HCT116 (cell line): ENCODE results near the gene SUOX. TPM values are rescaled to one million over a fixed set of nuclear protein-coding genes. Genes with fewer than 3 reads are reported as not detected.
A peak's percentile ranks its signal among the peaks of the same experiment; 100 is the strongest.

ENCODE experiments used
- ATAC-seq: fragments of 200-7000 bp; cut with Tn5 transposase; 2 replicates; pipeline ENCODE4 v1.9.1; 2020; ENCODE audit warnings: mild to moderate bottlenecking, moderate library complexity
- BruUV-seq: library from RNA; stranded (reverse); fragments of 400-500 nt; replicated peaks from 2 replicates; lab custom pipeline; 2021; lab: Mats Ljungman, UMichigan
- CTCF ChIA-PET: fragments of 300-600 bp; sonication (Branson Sonifier 250); formaldehyde crosslinking; loops from one replicate; lab custom pipeline; 2021; ENCODE audit warnings: antibody characterized with exemption; lab: Charles Lee
- POLR2A ChIA-PET: fragments of 300-600, 350-600 bp; sonication (Branson Sonifier 250); formaldehyde crosslinking; loops from one replicate; lab custom pipeline; 2021; ENCODE audit warnings: antibody characterized with exemption; lab: Charles Lee
- RAD21 ChIA-PET, 2 experiments: fragments of 300-600 bp; sonication (Branson Sonifier 250); formaldehyde crosslinking; loops; one replicate each; lab custom pipeline; 2023; ENCODE audit warnings: low total read pairs in 2 of 2; ENCODE audit not compliant: uncharacterized antibody in 2 of 2, unreplicated experiment in 2 of 2, low non-redundant PET in 1 of 2; lab: Charles Lee
- DNase-seq: peaks from one replicate; pipeline ENCODE4 v3.0.0-alpha.2; 2010; ENCODE audit warnings: low read depth, low spot score
- H2AFZ ChIP-seq: fragments of 200-600 bp; shearing (Covaris generic), sonication (generic); 2 replicates; pipeline ENCODE4 v1.6.1; 2017; ENCODE audit warnings: low read depth, mixed run types, mixed read lengths, antibody characterized with exemption, low read length; ENCODE audit not compliant: poor library complexity, severe bottlenecking
- H3K27ac ChIP-seq: 2 replicates; pipeline ENCODE4 v1.5.1; 2012; ENCODE audit warnings: low read depth, low read length
- H3K27me3 ChIP-seq: fragments of 200-600 bp; sonication (generic); 2 replicates; pipeline ENCODE4 v1.6.1; 2016; ENCODE audit warnings: mixed run types, low read length, mixed read lengths; ENCODE audit not compliant: insufficient read depth
- H3K36me3 ChIP-seq, 2 experiments: fragments of 200-500 bp in 1 of 2; fragments of 200-600 bp in 1 of 2; sonication (Bioruptor generic) in 1 of 2; sonication (generic) in 1 of 2; 2 replicates each; pipeline versions ENCODE4 v1.5.1 to v1.6.1; 2014 to 2016; ENCODE audit warnings: low read length in 2 of 2, inconsistent platforms in 1 of 2, mixed read lengths in 1 of 2, mixed run types in 1 of 2; ENCODE audit not compliant: insufficient read depth in 2 of 2, control insufficient read depth in 1 of 2
- H3K4me1 ChIP-seq, 2 experiments: fragments of 200-600 bp in 1 of 2; sonication (generic) in 1 of 2; 2 replicates each; pipeline versions ENCODE4 v1.5.1 to v1.6.1; 2012 to 2017; ENCODE audit warnings: low read length in 2 of 2, inconsistent platforms in 1 of 2, mild to moderate bottlenecking in 1 of 2, mixed read lengths in 1 of 2, mixed run types in 1 of 2, moderate library complexity in 1 of 2; ENCODE audit not compliant: insufficient read depth in 2 of 2, control insufficient read depth in 1 of 2
- H3K4me2 ChIP-seq: fragments of 200-600 bp; sonication (generic); 2 replicates; pipeline ENCODE4 v1.6.1; 2017; ENCODE audit warnings: mixed run types, low read length, mixed read lengths
- H3K4me3 ChIP-seq, 2 experiments: fragments of 200-600 bp in 1 of 2; sonication (generic) in 1 of 2; replicated peaks in 1 of 2; 2 replicates each; pipeline ENCODE4 v1.5.1; 2011 to 2016; ENCODE audit warnings: low read length in 2 of 2, control low read depth in 1 of 2, low read depth in 1 of 2, mild to moderate bottlenecking in 1 of 2, mixed read lengths in 1 of 2, mixed run types in 1 of 2
- H3K79me2 ChIP-seq: fragments of 200-600 bp; sonication (generic); 2 replicates; pipeline ENCODE4 v1.6.1; 2017; ENCODE audit warnings: mild to moderate bottlenecking, mixed run types, low read length, moderate library complexity, mixed read lengths; ENCODE audit not compliant: insufficient read depth
- H3K9ac ChIP-seq: fragments of 200-600 bp; sonication (generic); 2 replicates; pipeline ENCODE4 v1.6.1; 2016; ENCODE audit warnings: low read length, mixed read lengths
- H3K9me2 ChIP-seq: fragments of 200-600 bp; sonication (generic), shearing (Covaris generic); 2 replicates; pipeline ENCODE4 v1.6.1; 2017; ENCODE audit warnings: mixed run types, mild to moderate bottlenecking, moderate library complexity; ENCODE audit not compliant: insufficient read depth
- H3K9me3 ChIP-seq, 2 experiments: fragments of 200-500 bp in 1 of 2; fragments of 200-600 bp in 1 of 2; sonication (Bioruptor generic) in 1 of 2; sonication (generic) in 1 of 2; 2 replicates each; pipeline ENCODE4 v1.6.1; 2014 to 2017; ENCODE audit warnings: low read length in 2 of 2, mixed read lengths in 2 of 2, inconsistent platforms in 1 of 2, low read depth in 1 of 2, mild to moderate bottlenecking in 1 of 2, mixed run types in 1 of 2, moderate library complexity in 1 of 2; ENCODE audit not compliant: control insufficient read depth in 1 of 2, insufficient read depth in 1 of 2
- H4K20me1 ChIP-seq: fragments of 200-600 bp; sonication (generic), shearing (Covaris generic); 2 replicates; pipeline ENCODE4 v1.6.1; 2017; ENCODE audit warnings: mixed run types, mild to moderate bottlenecking, moderate library complexity; ENCODE audit not compliant: insufficient read depth
- ATF3 ChIP-seq: IDR thresholded peaks from 2 replicates; pipeline ENCODE4 v1.6.1; 2012
- CEBPB ChIP-seq: IDR thresholded peaks from 2 replicates; pipeline ENCODE4 v1.6.1; 2012; ENCODE audit warnings: low read depth
- EGR1 ChIP-seq: IDR thresholded peaks from 2 replicates; pipeline ENCODE4 v1.6.1; 2012; ENCODE audit warnings: low read depth
- EZH2 ChIP-seq: fragments of 200-600 bp; sonication (generic); IDR thresholded peaks from 2 replicates; pipeline ENCODE4 v1.6.1; 2017; ENCODE audit warnings: antibody characterized with exemption, mixed run types
- EZH2phosphoT487 ChIP-seq: fragments of 200-600 bp; IDR thresholded peaks from 2 replicates; pipeline ENCODE4 v1.6.1; 2018; ENCODE audit warnings: antibody characterized with exemption, borderline replicate concordance
- FOSL1 ChIP-seq: IDR thresholded peaks from 2 replicates; pipeline ENCODE4 v1.6.1; 2012; ENCODE audit warnings: low read depth
- JUND ChIP-seq: IDR thresholded peaks from 2 replicates; pipeline ENCODE4 v1.6.1; 2012
- POLR2A ChIP-seq: IDR thresholded peaks from 2 replicates; pipeline ENCODE4 v1.7.0; 2011; ENCODE audit warnings: borderline replicate concordance; ENCODE audit not compliant: insufficient read depth, insufficient read length; ENCODE audit errors: extremely low read depth
- RAD21 ChIP-seq: IDR thresholded peaks from 2 replicates; pipeline ENCODE4 v1.6.1; 2012; ENCODE audit warnings: low read depth, mild to moderate bottlenecking
- SIN3A ChIP-seq: IDR thresholded peaks from 2 replicates; pipeline ENCODE4 v1.6.1; 2012; ENCODE audit warnings: low read depth
- SRF ChIP-seq: IDR thresholded peaks from 2 replicates; pipeline ENCODE4 v1.6.1; 2012; ENCODE audit warnings: low read depth
- TCF7L2 ChIP-seq: IDR thresholded peaks from 2 replicates; pipeline ENCODE4 v1.7.0; 2011; ENCODE audit warnings: borderline replicate concordance, inconsistent platforms; ENCODE audit not compliant: insufficient read depth, insufficient read length; ENCODE audit errors: extremely low read depth
- YY1 ChIP-seq: IDR thresholded peaks from 2 replicates; pipeline ENCODE4 v1.6.1; 2011; ENCODE audit warnings: low read length, low read depth, moderate library complexity, mild to moderate bottlenecking; ENCODE audit not compliant: insufficient replicate concordance; ENCODE audit errors: extremely low read depth
- ZFX ChIP-seq: fragments of 450-650 bp; IDR thresholded peaks from 2 replicates; pipeline ENCODE4 v1.6.1; 2017
- ZNF274 ChIP-seq: fragments of 200-500 bp; sonication (Bioruptor generic); IDR thresholded peaks from 2 replicates; pipeline ENCODE4 v1.6.1; 2014; ENCODE audit warnings: mild to moderate bottlenecking, low read depth, low read length, inconsistent platforms
- intact Hi-C: fragments of 100-400 bp; cut with micrococcal nuclease; formaldehyde crosslinking; loops from 2 replicates; pipeline ENCODE4 v1.10.0; 2022
- total RNA-seq: library from RNA; stranded (reverse); gene quantifications from one replicate; pipeline ENCODE4 v1.2.1, GENCODE V29; 2021; ENCODE audit not compliant: unreplicated experiment

The SUOX gene
- total RNA-seq, 1 experiment from 2014 or later, result 18.0 TPM

GRCh38 chr12:55972456-55972855 lies 24.6 kb upstream of the SUOX start:
- POLR2A ChIA-PET, result interaction anchor here (1.6 kb wide), 1 partner anchor 249 kb away, joined by 3 read pairs; the partner anchor contains the start of gene RNF41
- no TSS peak for BruUV-seq

More at GRCh38 chr12:55972456-55972855, 24.6 kb upstream of the SUOX start:
- H3K36me3 ChIP-seq, result peaks cover 18 to 33% of the 10 kb centered on the region in 2 experiments; a peak in 3 of 4 replicates
- DNase-seq (no peak), ATAC-seq (no peak)
- ChIA-PET RAD21 (no interaction called here), CTCF (interaction anchor here (4.7 kb wide), 1 partner anchor 24 kb away, joined by 35 read pairs; the partner anchor contains the start of gene SUOX)
- H3K4me1 ChIP-seq, result peaks cover 17 to 36% of the 10 kb centered on the region in 2 experiments
- peak overlapping the region; percentile 65 for H3K4me2 ChIP-seq
- no peaks in the 10 kb centered on the region for H4K20me1 ChIP-seq
- H3K9me2 ChIP-seq, result no peaks in the 10 kb centered on the region
- H3K4me3 ChIP-seq, result peak overlapping the region in 1 of 2 experiments; percentile 47; a peak in 1 of 4 replicates
- peak overlapping the region; percentile 50; the same call in 1 of the 2 replicates for H3K27ac ChIP-seq
- no peaks in the 10 kb centered on the region for H3K27me3 ChIP-seq
- TF ChIP-seq YY1 (no peak), JUND (no peak), POLR2A (no peak), SIN3A (no peak), SRF (no peak), ATF3 (no peak), EZH2phosphoT487 (no peak), EGR1 (no peak), CEBPB (no peak), EZH2 (no peak), TCF7L2 (no peak), ZFX (no peak), ZNF274 (no peak), RAD21 (no peak), FOSL1 (no peak)
- peaks cover 37% of the 10 kb centered on the region for H3K79me2 ChIP-seq
- peak overlapping the region; percentile 49 for H3K9ac ChIP-seq
- intact Hi-C loops, result no loop called here
- no peak overlapping the region for H2AFZ ChIP-seq
- no peaks in the 10 kb centered on the region for H3K9me3 ChIP-seq
